ENCODE measurements around the gene INSR. TPM values are rescaled to one million over a fixed set of nuclear protein-coding genes. Genes with fewer than 3 reads are reported as not detected.

Gene INSR
- polyA plus RNA-seq, 2 of the 4 experiments (the other 2 are of a cell fraction), result 1.8 to 3.3 TPM

GRCh38 chr19:7223429-7223828 is 70.8 kb downstream of the INSR start:
- H3K4me2 ChIP-seq, result no peak overlapping the region
- TF ChIP-seq CTCF (IDR thresholded peaks at IDR 0.05) (no peak), ATOH8 (CRISPR knock-in tag; IDR thresholded peaks at IDR 0.05; ENCODE audit: low read depth) (no peak), ZFP36 (IDR thresholded peaks at IDR 0.05; ENCODE audit: borderline replicate concordance, partially characterized antibody) (no peak), NR3C1 (IDR thresholded peaks at IDR 0.05) (no peak)
- ChIA-PET POLR2A (no interaction called here), CTCF (no interaction called here)
- H3K4me3 ChIP-seq, result no peak overlapping the region
- no peak overlapping the region for H3K27ac ChIP-seq
- FAIRE-seq (no peak), DNase-seq (ENCODE audit: low read depth in 1 of 2, low spot score in 1 of 2) (no peak), ATAC-seq (no peak)
- H3K4me1 ChIP-seq, result no peaks in the 10 kb centered on the region
- H3K9me3 ChIP-seq, result no peaks in the 10 kb centered on the region
- WGBS (ENCODE audit: missing lambda C conversion rate), result 91% methylated on average over 1 of the region's 1 CpG

- 63% methylated on average over 1 of the region's 2 CpGs for WGBS (ENCODE audit: missing lambda C conversion rate)
- Histone ChIP-seq H3K4me3 (no peak overlapping the region), H3K4me2 (no peak overlapping the region), H3K9me3 (no peaks in the 10 kb centered on the region), H3K27ac (no peak overlapping the region), H3K4me1 (no peaks in the 10 kb centered on the region)
- CTCF ChIA-PET, result no interaction called here
- POLR2A ChIA-PET, result no interaction called here
- TF ChIP-seq ZSCAN20 (CRISPR knock-in tag; IDR thresholded peaks at IDR 0.05) (no peak), FOSB (CRISPR knock-in tag; IDR thresholded peaks at IDR 0.05) (no peak), FOSL2 (IDR thresholded peaks at IDR 0.05) (no peak), FOSL2 (CRISPR knock-in tag; IDR thresholded peaks at IDR 0.05) (no peak), ZFP36 (IDR thresholded peaks at IDR 0.05; ENCODE audit: borderline replicate concordance, partially characterized antibody) (no peak), HDAC2 (IDR thresholded peaks at IDR 0.05) (no peak), FOXS1 (CRISPR knock-in tag; IDR thresholded peaks at IDR 0.05) (no peak), TFCP2L1 (CRISPR knock-in tag; IDR thresholded peaks at IDR 0.05) (no peak), CTCF (IDR thresholded peaks at IDR 0.05) (no peak)
- no peak for ATAC-seq
- FAIRE-seq, result no peak
- no peak for DNase-seq (ENCODE audit: low read depth in 1 of 2, low spot score in 1 of 2)
These were observed 75.2 kb downstream of the INSR start for GRCh38 chr19:7219056-7219455.

GRCh38 chr19:7217861-7218260 is 76.4 kb downstream of the INSR start:
- H3K27ac ChIP-seq, result no peak overlapping the region
- DNase-seq (ENCODE audit: low read depth in 1 of 2, low spot score in 1 of 2) (no peak), FAIRE-seq (no peak), ATAC-seq (no peak)
- ChIA-PET CTCF (no interaction called here), POLR2A (no interaction called here)
- no peak for TF ChIP-seq RARB (CRISPR knock-in tag; IDR thresholded peaks at IDR 0.05)
- TF ChIP-seq FOSL2 (IDR thresholded peaks at IDR 0.05), result no peak
- no peak for TF ChIP-seq FOSL2 (CRISPR knock-in tag; IDR thresholded peaks at IDR 0.05)
- TF ChIP-seq REST (IDR thresholded peaks at IDR 0.05), result no peak
- no peak for TF ChIP-seq ZFP36 (IDR thresholded peaks at IDR 0.05; ENCODE audit: borderline replicate concordance, partially characterized antibody)
- TF ChIP-seq EP300 (IDR thresholded peaks at IDR 0.05), result no peak
- 61% methylated on average over 6 of the region's 6 CpGs for WGBS (ENCODE audit: missing lambda C conversion rate)
- H3K4me3 ChIP-seq, result no peak overlapping the region
- no peaks in the 10 kb centered on the region for H3K9me3 ChIP-seq
- H3K4me2 ChIP-seq, result no peak overlapping the region
- no peaks in the 10 kb centered on the region for H3K4me1 ChIP-seq

Data from A549 (cell line).